B cell (primary cell): ENCODE data around the gene DAO. TPM values are rescaled to one million over a fixed set of nuclear protein-coding genes. Genes with fewer than 3 reads are reported as not detected.

ENCODE experiments used
- ATAC-seq: fragments of 200-7000 bp; cut with Tn5 transposase; one replicate; pipeline ENCODE4 v1.10.0; 2021; ENCODE audit warnings: low read depth, mild to moderate bottlenecking, moderate number of reproducible peaks, moderate library complexity
- CTCF ChIA-PET: fragments of 350-600 bp; sonication (Branson Sonifier 250); formaldehyde crosslinking; loops from one replicate; lab custom pipeline; 2021; ENCODE audit warnings: antibody characterized with exemption, inconsistent platforms; lab: Charles Lee
- POLR2A ChIA-PET: fragments of 350-600 bp; sonication (Branson Sonifier 250); formaldehyde crosslinking; loops from one replicate; lab custom pipeline; 2021; ENCODE audit warnings: antibody characterized with exemption; lab: Charles Lee
- DNase-seq: peaks from one replicate; pipeline ENCODE4 v3.0.0; 2013
- H2AFZ ChIP-seq: 2 replicates; pipeline ENCODE4 v1.6.1; 2012; ENCODE audit warnings: mild to moderate bottlenecking, low read depth, low read length; ENCODE audit not compliant: insufficient read depth, poor library complexity, severe bottlenecking
- H3K27ac ChIP-seq, 2 donors: 1 replicate in 1 of 2; 2 replicates in 1 of 2; pipeline ENCODE4 v1.5.1; 2012 to 2013; ENCODE audit warnings: low read length in 2 of 2, mild to moderate bottlenecking in 2 of 2, moderate library complexity in 1 of 2
- H3K27me3 ChIP-seq, 4 experiments: fragments of 200-600 bp in 1 of 4; sonication (generic) in 1 of 4; replicated peaks in 1 of 4; 1 replicate in 2 of 4; 2 replicates in 2 of 4; pipeline versions ENCODE4 v1.6.1 to v1.7.0; 2013 to 2016; ENCODE audit warnings: low read length in 3 of 4, mild to moderate bottlenecking in 2 of 4, mixed read lengths in 1 of 4, moderate library complexity in 1 of 4; ENCODE audit not compliant: insufficient read depth in 4 of 4, control insufficient read depth in 3 of 4; ENCODE audit errors: control extremely low read depth in 1 of 4
- H3K36me3 ChIP-seq, 2 experiments: replicated peaks in 1 of 2; 1 replicate in 1 of 2; 2 replicates in 1 of 2; pipeline versions ENCODE4 v1.6.1 to v1.7.1; 2013; ENCODE audit warnings: low read length in 1 of 2; ENCODE audit not compliant: insufficient read depth in 2 of 2, control insufficient read depth in 1 of 2; ENCODE audit errors: control extremely low read depth in 1 of 2, extremely low read depth in 1 of 2
- H3K4me1 ChIP-seq, 2 donors: fragments of 200-600 bp in 1 of 2; sonication (generic) in 1 of 2; 1 replicate in 1 of 2; 2 replicates in 1 of 2; pipeline versions ENCODE4 v1.5.1 to v1.6.1; 2013 to 2017; ENCODE audit warnings: low read length in 2 of 2; ENCODE audit not compliant: control insufficient read depth in 2 of 2, insufficient read depth in 2 of 2
- H3K4me2 ChIP-seq: replicated peaks from 2 replicates; pipeline ENCODE3; 2012; ENCODE audit warnings: mild to moderate bottlenecking, low read depth, low read length; ENCODE audit not compliant: poor library complexity, severe bottlenecking
- H3K4me3 ChIP-seq, 5 experiments: fragments of 200-600 bp in 1 of 5; sonication (generic) in 1 of 5; 1 replicate in 3 of 5; 2 replicates in 2 of 5; pipeline versions ENCODE4 v1.5.1 to v1.7.0; 2011 to 2016; ENCODE audit warnings: low read length in 4 of 5, mild to moderate bottlenecking in 4 of 5, low read depth in 2 of 5, control low read depth in 1 of 5, moderate library complexity in 1 of 5; ENCODE audit not compliant: insufficient read depth in 1 of 5; ENCODE audit errors: control extremely low read depth in 1 of 5, extremely low read depth in 1 of 5
- H3K79me2 ChIP-seq: fragments of 200-600 bp; sonication (generic); one replicate; pipeline ENCODE4 v1.6.0; 2016; ENCODE audit warnings: low read length; ENCODE audit not compliant: control insufficient read depth, insufficient read depth
- H3K9ac ChIP-seq: fragments of 200-600 bp; sonication (generic); 2 replicates; pipeline ENCODE4 v1.6.1; 2017; ENCODE audit warnings: mild to moderate bottlenecking, low read length, moderate library complexity
- H3K9me3 ChIP-seq, 3 donors: one replicate each; pipeline versions ENCODE4 v1.6.1 to v1.7.1; 2013; ENCODE audit warnings: low read length in 2 of 3; ENCODE audit not compliant: control insufficient read depth in 2 of 3, insufficient read depth in 1 of 3; ENCODE audit errors: control extremely low read depth in 1 of 3
- H4K20me1 ChIP-seq: 2 replicates; pipeline ENCODE4 v1.6.0; 2012; ENCODE audit warnings: mild to moderate bottlenecking, low read length; ENCODE audit not compliant: insufficient read depth, control insufficient read depth, poor library complexity, severe bottlenecking
- H3K27ac Mint-ChIP-seq: one replicate; pipeline ENCODE4 v1.8.0; 2021; ENCODE audit warnings: mixed read lengths
- H3K27me3 Mint-ChIP-seq: one replicate; pipeline ENCODE4 v1.8.0; 2021; ENCODE audit warnings: mixed read lengths
- H3K4me1 Mint-ChIP-seq: one replicate; pipeline ENCODE4 v1.8.0; 2021; ENCODE audit warnings: mixed read lengths
- H3K4me3 Mint-ChIP-seq: one replicate; pipeline ENCODE4 v1.8.0; 2021; ENCODE audit warnings: mixed read lengths
- H3K9me3 Mint-ChIP-seq: one replicate; pipeline ENCODE4 v1.8.0; 2022; ENCODE audit warnings: mixed read lengths; ENCODE audit not compliant: insufficient read depth
- CTCF ChIP-seq: fragments of 200-600 bp; IDR thresholded peaks from one replicate; pipeline ENCODE4 v1.8.0; 2022; ENCODE audit warnings: antibody characterized with exemption, mild to moderate bottlenecking
- EZH2 ChIP-seq: IDR thresholded peaks from 2 replicates; pipeline ENCODE4 v1.6.1; 2012; ENCODE audit warnings: borderline replicate concordance, low read depth, mild to moderate bottlenecking, moderate library complexity, low read length; ENCODE audit not compliant: insufficient read depth, poor library complexity, severe bottlenecking
- WGBS: methylation state at CpG from one replicate; pipeline ENCODE4 v1.1.5; 2013; ENCODE audit warnings: missing lambda C conversion rate; ENCODE audit not compliant: insufficient coverage; 5-methylcytosine and 5-hydroxymethylcytosine counted together
- intact Hi-C: fragments of 100-400 bp; cut with micrococcal nuclease; formaldehyde crosslinking; loops from one replicate; pipeline ENCODE4 v1.10.0; 2022
- polyA plus RNA-seq: library from polyadenylated mRNA; depleted of rRNA; stranded (reverse); fragments of >200 nt; gene quantifications from 2 replicates; pipeline ENCODE4 v1.2.3, GENCODE V29; 2012
- total RNA-seq, 2 donors: library from RNA; stranded (reverse); fragments of 120-200 nt in 1 of 2; gene quantifications; 1 replicate in 1 of 2; 2 replicates in 1 of 2; pipeline versions ENCODE4 v1.2.3 to v1.2.4, GENCODE V29; 2013 to 2022

The DAO gene
- total and polyA plus RNA-seq, 2 donors (not counting 1 experiment from before 2014, with no cell fraction given): not detected

- Histone ChIP-seq H3K27me3 (no peaks in the 10 kb centered on the region), H3K4me2 (no peak overlapping the region), H3K9me3 (peaks cover 0 to 15% (median 10%) of the 10 kb centered on the region in 3 donors), H3K27ac (no peak overlapping the region), H3K36me3 (no peaks in the 10 kb centered on the region), H3K79me2 (no peaks in the 10 kb centered on the region), H2AFZ (no peak overlapping the region), H3K4me3 (no peak overlapping the region), H3K9ac (no peak overlapping the region), H4K20me1 (no peaks in the 10 kb centered on the region), H3K4me1 (peaks cover 5 to 7% of the 10 kb centered on the region in 2 donors)
- no peak for DNase-seq
- ChIA-PET POLR2A (no interaction called here), CTCF (interaction anchor here (1.5 kb wide), 1 partner anchor 39 kb away, joined by 3 read pairs; no protein-coding TSS in a partner anchor)
- TF ChIP-seq EZH2 (no peak), CTCF (no peak)
- H3K4me1 Mint-ChIP-seq: peaks cover 18% of the 10 kb centered on the region
- H3K4me3 Mint-ChIP-seq: no peak overlapping the region
- WGBS: 100% methylated on average over 1 of the region's 3 CpGs
- peaks cover 6% of the 10 kb centered on the region for H3K9me3 Mint-ChIP-seq
- peaks cover 3% of the 10 kb centered on the region for H3K27me3 Mint-ChIP-seq
- no peak for ATAC-seq
- intact Hi-C loops: no loop called here
- no peak overlapping the region for H3K27ac Mint-ChIP-seq
These were observed 43.0 kb downstream of the DAO start for GRCh38 chr12:108922918-108923317.

GRCh38 chr12:108928695-108929094 is 48.8 kb downstream of the DAO start:
- Mint-ChIP-seq H3K27ac (no peak overlapping the region), H3K27me3 (peaks cover 4% of the 10 kb centered on the region), H3K4me3 (no peak overlapping the region), H3K4me1 (peaks cover 35% of the 10 kb centered on the region), H3K9me3 (peaks cover 2% of the 10 kb centered on the region)
- H3K4me3 ChIP-seq: no peak overlapping the region
- no peaks in the 10 kb centered on the region for H3K36me3 ChIP-seq
- H4K20me1 ChIP-seq: no peaks in the 10 kb centered on the region
- DNase-seq (no peak), ATAC-seq (no peak)
- no peaks in the 10 kb centered on the region for H3K79me2 ChIP-seq
- TF ChIP-seq EZH2: no peak
- TF ChIP-seq CTCF: no peak
- H3K9me3 ChIP-seq: no peaks in the 10 kb centered on the region
- WGBS: 97% methylated on average over 8 of the region's 8 CpGs
- no peak overlapping the region for H3K4me2 ChIP-seq
- no peak overlapping the region for H2AFZ ChIP-seq
- CTCF ChIA-PET: no interaction called here
- no peaks in the 10 kb centered on the region for H3K27me3 ChIP-seq
- intact Hi-C loops: no loop called here
- no peak overlapping the region for H3K27ac ChIP-seq
- H3K9ac ChIP-seq: no peak overlapping the region
- POLR2A ChIA-PET: no interaction called here
- peaks cover 16 to 24% of the 10 kb centered on the region in 2 donors for H3K4me1 ChIP-seq
